ENCODE measurements around the gene ABHD5.

The ABHD5 gene

DNA sequence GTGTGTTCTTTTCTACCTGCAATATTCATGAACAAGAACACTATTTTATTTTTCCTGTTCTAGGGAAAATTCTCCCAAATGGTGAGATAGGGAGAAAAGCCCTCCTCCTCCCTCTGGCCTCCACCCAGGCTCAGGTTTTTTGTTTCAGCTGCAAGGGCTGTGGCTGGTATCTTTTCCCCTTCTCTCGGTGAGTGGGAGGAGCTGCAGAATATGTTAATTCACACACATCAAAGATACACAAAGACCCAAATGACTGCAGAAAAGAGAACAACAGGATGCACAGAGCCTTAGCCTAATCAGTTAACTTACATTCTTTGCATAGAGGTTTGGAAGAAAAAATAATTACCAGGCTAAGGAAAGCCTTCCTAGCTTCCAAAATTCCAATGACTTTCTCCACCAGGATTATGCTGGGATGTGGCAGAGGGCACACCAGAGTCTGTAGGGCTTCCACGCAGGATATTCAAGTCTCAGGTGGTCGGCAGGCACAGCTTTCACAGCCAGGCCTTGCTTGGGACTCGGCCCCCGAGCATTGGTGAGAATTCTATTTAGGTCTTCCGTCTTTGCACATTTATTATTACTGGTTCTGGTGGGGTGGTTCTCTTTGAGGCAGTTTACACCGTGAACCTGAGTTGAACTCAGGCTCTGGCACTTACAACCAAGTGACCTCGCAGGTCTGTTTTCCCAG lies 64.9 kb downstream of the ABHD5 start:
- no peak for DNase-seq (ENCODE audit: low spot score)
- no peak for FAIRE-seq

- FAIRE-seq (no peak), DNase-seq (ENCODE audit: low spot score) (no peak)
These were observed 67.1 kb downstream of the ABHD5 start for GRCh38 chr3:43757666-43758321.

- no peak for FAIRE-seq
- peak; percentile 8 for DNase-seq (ENCODE audit: low spot score)
These were observed 68.0 kb downstream of the ABHD5 start for GRCh38 chr3:43758592-43759225.

DNA sequence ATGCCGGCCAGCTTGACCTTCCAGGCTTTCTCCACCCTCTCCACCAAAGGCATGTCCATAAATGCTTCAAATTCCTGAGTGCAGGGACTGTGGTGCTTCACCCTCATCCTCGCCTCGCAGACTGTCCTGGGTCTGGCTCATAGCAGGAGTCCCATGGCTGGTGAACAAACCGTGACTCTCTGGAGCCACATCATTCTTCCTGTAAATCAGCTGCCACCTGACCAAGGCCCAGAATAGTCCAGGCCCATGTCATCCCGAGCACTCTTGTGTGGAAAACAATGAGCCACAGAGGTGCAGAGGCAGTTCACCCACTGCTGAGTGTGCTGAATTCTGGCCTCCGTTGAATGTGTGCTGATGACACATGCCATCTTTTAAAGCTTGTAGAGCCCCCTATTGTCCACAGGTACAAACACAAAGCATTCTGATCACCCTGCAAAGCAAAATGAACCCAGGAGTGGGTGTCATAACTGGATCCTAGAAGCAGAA lies 68.6 kb downstream of the ABHD5 start:
- peak; percentile 98 for DNase-seq (ENCODE audit: low spot score)
- FAIRE-seq = peak; percentile 95

GRCh38 chr3:43759938-43760337 lies 69.2 kb downstream of the ABHD5 start:
- DNase-seq (ENCODE audit: low spot score) (no peak), FAIRE-seq (no peak)

DNA sequence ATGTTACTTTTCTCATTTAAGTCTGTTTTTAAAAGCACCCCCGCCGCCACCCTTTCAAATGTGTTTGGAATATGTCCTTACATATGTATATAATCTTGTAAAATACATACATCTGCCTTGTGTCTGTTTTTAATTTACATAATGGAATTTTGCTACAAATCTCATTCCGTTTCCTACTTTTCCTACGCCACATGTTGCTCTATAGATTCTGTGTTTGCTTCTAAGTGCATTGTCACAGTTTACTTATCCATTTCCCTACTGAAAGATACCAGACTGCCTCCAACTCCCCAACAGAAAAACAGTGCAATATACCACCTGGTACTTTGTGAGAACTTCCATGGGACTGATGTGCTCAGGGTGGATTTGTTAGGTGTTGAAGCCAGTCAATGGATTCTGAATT lies 70.2 kb downstream of the ABHD5 start:
- FAIRE-seq (no peak), DNase-seq (ENCODE audit: low spot score) (no peak)

- DNase-seq (ENCODE audit: low spot score) = no peak
- no peak for FAIRE-seq
These were observed 71.7 kb downstream of the ABHD5 start for GRCh38 chr3:43762451-43762850.

DNA sequence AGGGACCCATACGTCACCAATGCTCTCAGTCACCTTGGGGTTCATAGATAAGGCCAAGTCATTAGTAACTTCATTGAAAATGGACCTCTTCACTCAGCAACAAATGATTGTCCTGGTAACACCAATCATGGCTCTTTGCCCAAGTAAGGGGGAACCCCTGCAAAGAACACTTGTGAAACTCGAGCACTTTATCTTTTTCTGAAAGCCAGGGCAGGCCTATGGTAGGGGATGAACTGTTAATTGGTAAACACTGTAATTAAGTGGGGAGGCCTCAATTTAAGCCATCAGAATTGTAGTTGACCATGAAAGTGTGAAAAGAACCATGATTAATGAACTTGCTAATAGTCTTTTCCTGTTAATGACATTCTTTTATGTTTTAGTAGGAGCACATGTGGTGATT lies 73.3 kb downstream of the ABHD5 start:
- no peak for DNase-seq (ENCODE audit: low spot score)
- no peak for FAIRE-seq

DNA sequence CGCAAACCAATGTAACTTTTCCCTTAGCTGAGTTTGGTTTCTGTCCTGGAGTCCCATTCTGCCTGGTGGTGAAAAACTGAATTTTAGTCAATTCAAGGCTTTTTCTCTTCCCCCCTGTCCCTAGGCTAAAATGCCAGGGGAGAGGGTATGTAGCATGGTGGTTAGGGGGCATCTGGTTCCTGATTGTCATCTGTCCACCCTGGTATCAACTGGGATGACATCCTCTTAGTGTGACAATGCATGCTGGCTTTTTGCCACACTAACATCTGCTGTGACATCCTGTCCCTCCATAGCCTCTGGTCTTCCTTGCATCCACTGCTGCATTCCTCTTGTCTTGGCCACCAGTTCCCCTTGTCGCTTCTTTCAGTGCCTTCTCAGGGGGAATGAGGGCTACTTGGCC lies 73.7 kb downstream of the ABHD5 start:
- no peak for FAIRE-seq

GRCh38 chr3:43765521-43765971 lies 74.8 kb downstream of the ABHD5 start:
- peak; percentile 75 for DNase-seq (ENCODE audit: low spot score)

More for the DNA sequence above, 73.7 kb downstream of the ABHD5 start:
- no peak for DNase-seq (ENCODE audit: low spot score)

GRCh38 chr3:43766672-43767465 lies 76.1 kb downstream of the ABHD5 start:
- DNase-seq (ENCODE audit: low spot score) (peak; percentile 80), FAIRE-seq (peak; percentile 78)

More at GRCh38 chr3:43765521-43765971, 74.8 kb downstream of the ABHD5 start:
- peak; percentile 75 for FAIRE-seq

DNA sequence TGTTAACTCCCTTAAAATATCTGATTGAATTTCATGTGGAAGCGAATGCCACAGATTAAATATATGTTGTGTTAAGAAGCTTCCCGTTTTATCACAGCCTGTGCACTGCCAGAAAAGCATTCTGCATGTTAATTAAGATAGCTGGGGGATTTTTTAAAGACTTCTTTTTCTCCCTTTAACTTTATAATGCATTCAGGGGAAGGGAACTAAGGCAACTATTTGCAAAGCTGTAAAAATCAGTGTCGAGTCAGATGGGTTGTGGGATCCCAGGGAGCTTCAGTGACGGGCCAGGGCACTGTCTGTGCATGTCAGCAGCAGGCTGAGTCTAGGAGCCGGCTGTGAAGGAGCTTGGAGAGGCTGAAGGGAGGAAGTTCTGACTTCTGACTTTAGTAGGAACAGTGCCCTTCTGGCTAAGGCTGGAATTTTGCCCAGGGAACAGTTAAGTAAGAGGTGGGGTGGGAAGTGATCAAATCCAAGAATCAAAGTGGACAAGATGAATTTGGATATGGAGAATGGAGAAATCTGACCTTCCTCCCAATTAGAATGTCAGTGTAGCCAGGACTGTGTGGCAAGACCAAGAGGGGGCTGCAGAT lies 77.7 kb downstream of the ABHD5 start:
- FAIRE-seq (no peak), DNase-seq (ENCODE audit: low spot score) (no peak)

DNA sequence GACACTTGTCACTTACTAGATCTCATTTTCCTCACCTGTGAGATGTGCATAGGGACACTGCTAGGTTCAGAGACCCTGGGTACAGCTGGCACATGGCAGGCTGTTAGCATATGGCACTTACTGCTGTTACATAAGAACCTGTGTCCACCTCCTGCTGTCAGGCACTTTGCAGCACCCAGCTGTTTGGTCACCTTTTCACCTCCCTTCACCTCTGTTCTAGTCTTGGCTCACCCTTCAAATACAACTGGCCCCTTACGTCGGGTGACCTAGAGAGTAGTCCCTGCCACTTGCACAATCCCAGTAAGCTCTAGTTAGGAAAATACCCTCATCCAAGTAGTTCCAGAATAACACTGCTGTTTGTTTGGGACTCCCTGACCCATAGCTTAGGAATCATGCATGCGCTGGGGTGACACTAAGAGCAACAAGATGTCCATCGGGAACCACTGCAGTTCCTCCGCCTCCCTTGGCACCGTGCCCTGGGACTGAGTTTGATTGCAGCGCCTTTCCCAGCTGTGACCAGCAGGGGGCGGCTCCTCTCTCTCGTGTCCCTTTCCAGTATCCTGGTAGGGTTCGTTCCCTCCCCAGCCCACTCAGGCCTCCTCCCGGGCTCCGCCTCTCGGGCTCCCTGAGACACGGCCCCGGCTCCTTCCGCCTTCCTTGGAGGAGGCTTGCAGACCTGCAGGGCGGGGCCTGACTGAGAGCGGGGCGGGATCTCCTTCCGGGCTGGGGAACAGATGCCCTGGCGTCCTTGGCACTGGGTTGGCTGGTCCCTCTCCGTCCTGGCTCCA lies 78.6 kb downstream of the ABHD5 start:
- peak; percentile 89 for DNase-seq (ENCODE audit: low spot score)
- FAIRE-seq = peak; percentile 76

DNA sequence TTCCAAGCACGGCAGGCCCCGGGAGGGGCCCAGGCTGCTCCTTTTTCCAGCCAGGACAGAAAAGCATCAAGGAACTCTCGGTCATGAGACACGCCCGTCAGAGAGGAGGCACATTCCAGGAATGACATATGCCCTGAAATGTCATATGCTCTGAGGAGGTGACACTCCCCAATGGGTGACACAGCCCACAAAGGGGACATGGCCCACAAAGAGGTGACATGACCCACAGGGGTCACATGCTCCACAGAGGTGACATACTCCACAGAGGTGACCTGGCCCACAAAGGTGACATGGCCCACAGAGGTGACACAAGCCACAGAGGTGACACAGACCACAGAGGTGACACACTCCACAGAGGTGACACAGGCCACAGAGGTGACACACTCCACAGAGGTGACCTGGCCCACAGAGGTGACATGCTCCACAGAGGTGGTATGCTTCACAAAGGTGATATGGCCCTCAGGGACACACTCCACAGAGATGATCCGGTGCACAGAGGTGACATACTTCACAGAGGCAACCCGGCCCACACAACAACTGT lies 79.2 kb downstream of the ABHD5 start:
- FAIRE-seq = no peak

DNA sequence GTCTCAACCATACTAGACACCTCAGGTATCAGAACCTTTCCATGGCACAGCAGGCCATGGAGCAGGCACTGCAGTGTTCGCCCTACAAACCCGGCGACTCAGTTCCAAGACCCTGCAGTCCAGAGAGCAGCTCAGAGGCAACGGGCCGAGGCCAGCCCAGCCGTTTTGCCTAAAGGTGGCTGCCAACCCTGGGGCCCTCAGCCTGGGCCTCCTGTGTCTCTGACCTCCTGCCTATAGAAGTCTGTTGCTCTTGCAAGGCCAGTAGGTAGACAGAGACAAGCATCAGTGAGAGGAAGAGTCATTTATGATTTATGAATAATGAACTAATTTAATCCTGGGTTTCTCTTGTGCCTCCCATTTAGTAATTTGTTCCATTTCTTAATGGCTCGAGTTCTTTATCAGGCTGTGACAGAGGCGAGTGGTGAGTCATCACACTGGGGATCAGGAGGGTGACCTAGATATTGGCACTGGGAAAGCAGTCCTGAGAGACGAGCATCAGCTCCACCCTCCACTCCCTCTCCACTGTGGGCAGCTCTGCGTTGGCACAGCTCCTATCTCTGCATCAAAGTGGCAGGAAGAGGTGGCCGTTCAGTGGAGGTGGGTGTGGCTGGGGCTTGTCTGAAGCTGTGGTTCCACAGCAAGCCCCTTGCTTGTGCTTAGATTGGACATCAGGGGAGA lies 79.8 kb downstream of the ABHD5 start:
- peak; percentile 75 for DNase-seq (ENCODE audit: low spot score)

More for the DNA sequence above, 79.2 kb downstream of the ABHD5 start:
- no peak for DNase-seq (ENCODE audit: low spot score)

GRCh38 chr3:43771610-43772009 lies 80.9 kb downstream of the ABHD5 start:
- FAIRE-seq = no peak
- DNase-seq (ENCODE audit: low spot score) = no peak

More for the DNA sequence above, 79.8 kb downstream of the ABHD5 start:
- peak; percentile 48 for FAIRE-seq

GRCh38 chr3:43773273-43774094 lies 82.7 kb downstream of the ABHD5 start:
- FAIRE-seq = no peak
- DNase-seq (ENCODE audit: low spot score) = no peak

DNA sequence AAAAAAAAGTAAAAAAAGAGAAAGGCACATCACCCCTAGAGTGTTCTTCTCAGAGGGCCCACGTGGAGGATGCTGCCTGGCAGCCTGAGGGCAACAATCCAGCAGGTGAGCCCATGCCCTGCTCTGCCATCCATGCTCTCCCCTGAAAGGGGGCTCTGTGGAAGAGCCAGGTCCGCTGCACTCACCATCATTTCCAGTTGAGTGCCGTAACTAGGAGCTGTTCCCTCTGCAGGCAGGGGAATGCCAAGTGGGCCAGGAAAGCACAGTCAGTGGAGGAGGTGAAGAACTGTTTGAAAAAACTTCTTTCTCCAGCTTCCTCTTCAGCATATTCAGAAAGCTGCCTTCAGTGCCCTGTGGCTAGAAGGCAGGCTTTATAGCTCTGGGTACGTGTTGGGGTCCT lies 84.1 kb downstream of the ABHD5 start:
- DNase-seq (ENCODE audit: low spot score) = no peak
- FAIRE-seq = no peak

All from RCC 7860 (cell line).